Fibroblast of pulmonary artery (primary cell): ENCODE data around the gene RASAL1.

Experiments
- DNase-seq: peaks from one replicate; pipeline ENCODE4 v3.0.0-alpha.2; 2010; ENCODE audit warnings: low read depth
- H3K4me3 ChIP-seq: replicated peaks from 2 replicates; pipeline ENCODE4 v1.5.1; 2011; ENCODE audit warnings: low read depth, mild to moderate bottlenecking, control low read depth, low read length, moderate library complexity
- TF ChIP-seq, protein P1 (sequence below): IDR thresholded peaks from 2 replicates; pipeline ENCODE4 v1.5.1; 2011; ENCODE audit warnings: mild to moderate bottlenecking, control low read depth, low read length, inconsistent platforms; ENCODE audit errors: missing control alignments

RASAL1 gene

GRCh38 chr12:113102811-113103210 is 32.8 kb downstream of the RASAL1 start:
- TF ChIP-seq, protein P1, sequence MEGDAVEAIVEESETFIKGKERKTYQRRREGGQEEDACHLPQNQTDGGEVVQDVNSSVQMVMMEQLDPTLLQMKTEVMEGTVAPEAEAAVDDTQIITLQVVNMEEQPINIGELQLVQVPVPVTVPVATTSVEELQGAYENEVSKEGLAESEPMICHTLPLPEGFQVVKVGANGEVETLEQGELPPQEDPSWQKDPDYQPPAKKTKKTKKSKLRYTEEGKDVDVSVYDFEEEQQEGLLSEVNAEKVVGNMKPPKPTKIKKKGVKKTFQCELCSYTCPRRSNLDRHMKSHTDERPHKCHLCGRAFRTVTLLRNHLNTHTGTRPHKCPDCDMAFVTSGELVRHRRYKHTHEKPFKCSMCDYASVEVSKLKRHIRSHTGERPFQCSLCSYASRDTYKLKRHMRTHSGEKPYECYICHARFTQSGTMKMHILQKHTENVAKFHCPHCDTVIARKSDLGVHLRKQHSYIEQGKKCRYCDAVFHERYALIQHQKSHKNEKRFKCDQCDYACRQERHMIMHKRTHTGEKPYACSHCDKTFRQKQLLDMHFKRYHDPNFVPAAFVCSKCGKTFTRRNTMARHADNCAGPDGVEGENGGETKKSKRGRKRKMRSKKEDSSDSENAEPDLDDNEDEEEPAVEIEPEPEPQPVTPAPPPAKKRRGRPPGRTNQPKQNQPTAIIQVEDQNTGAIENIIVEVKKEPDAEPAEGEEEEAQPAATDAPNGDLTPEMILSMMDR = no peak
- no peak for DNase-seq
- H3K4me3 ChIP-seq = no peak overlapping the region

GRCh38 chr12:113101751-113102150 is 33.8 kb downstream of the RASAL1 start:
- DNase-seq = no peak

GRCh38 chr12:113099764-113100163 is 35.8 kb downstream of the RASAL1 start:
- TF ChIP-seq, protein P1 = no peak
- no peak overlapping the region for H3K4me3 ChIP-seq
- no peak for DNase-seq

More at GRCh38 chr12:113101751-113102150, 33.8 kb downstream of the RASAL1 start:
- TF ChIP-seq, protein P1 = no peak
- H3K4me3 ChIP-seq = no peak overlapping the region

- TF ChIP-seq, protein P1 = no peak
- no peak overlapping the region for H3K4me3 ChIP-seq
- no peak for DNase-seq
Observed at GRCh38 chr12:113099364-113099763, 36.2 kb downstream of the RASAL1 start.

- no peak overlapping the region for H3K4me3 ChIP-seq
- peak; percentile 90 for DNase-seq
- TF ChIP-seq, protein P1 = peak; percentile 94
Observed at GRCh38 chr12:113098441-113099028, 37.0 kb downstream of the RASAL1 start.

GRCh38 chr12:113097716-113098440 is 37.7 kb downstream of the RASAL1 start:
- no peak overlapping the region for H3K4me3 ChIP-seq
- DNase-seq = peak; percentile 62
- TF ChIP-seq, protein P1 = no peak
